GM18870 (cell line): ENCODE results near the gene SACS.
A peak's percentile ranks its signal among the peaks of the same experiment; 100 is the strongest.

Experiments
- ATAC-seq: cut with Tn5 transposase; IDR thresholded peaks from one replicate; pipeline ENCODE4 v1.9.1; 2021; ENCODE audit warnings: moderate library complexity; ENCODE audit not compliant: unreplicated experiment

The SACS gene

GRCh38 chr13:23433171-23434153, at the start of gene SACS:
Gene SACS, minus strand, starts transcription at chr13:23433702. Its CDS starts 22,463 bp downstream, at chr13:23411239.
- no peak for ATAC-seq

GRCh38 chr13:23480324-23480723, 46.8 kb upstream of the SACS start:
- ATAC-seq: no peak

- no peak for ATAC-seq
Measured at GRCh38 chr13:23477101-23477500, 43.6 kb upstream of the SACS start.

- ATAC-seq: no peak
Measured at GRCh38 chr13:23473221-23473620, 39.7 kb upstream of the SACS start.

GRCh38 chr13:23472189-23472588, 38.7 kb upstream of the SACS start:
- ATAC-seq: no peak

- ATAC-seq: no peak
Measured at GRCh38 chr13:23470790-23471614, 37.5 kb upstream of the SACS start.

GRCh38 chr13:23469951-23470421, 36.5 kb upstream of the SACS start:
- no peak for ATAC-seq

GRCh38 chr13:23468811-23469210, 35.3 kb upstream of the SACS start:
- ATAC-seq: no peak

GRCh38 chr13:23467932-23468278, 34.4 kb upstream of the SACS start:
- ATAC-seq: no peak

GRCh38 chr13:23467048-23467931, 33.8 kb upstream of the SACS start:
- ATAC-seq: no peak

GRCh38 chr13:23466144-23467002, 32.9 kb upstream of the SACS start:
- peak; percentile 83 for ATAC-seq

GRCh38 chr13:23463661-23464060, 30.2 kb upstream of the SACS start:
- no peak for ATAC-seq

GRCh38 chr13:23462815-23463559, 29.5 kb upstream of the SACS start:
- ATAC-seq: no peak

GRCh38 chr13:23461544-23461943, 28.0 kb upstream of the SACS start:
- ATAC-seq: no peak

GRCh38 chr13:23460921-23461320, 27.4 kb upstream of the SACS start:
- no peak for ATAC-seq

GRCh38 chr13:23460309-23460708, 26.8 kb upstream of the SACS start:
- ATAC-seq: peak; percentile 68

GRCh38 chr13:23458989-23459388, 25.5 kb upstream of the SACS start:
- no peak for ATAC-seq

- no peak for ATAC-seq
Measured at GRCh38 chr13:23456437-23457210, 23.1 kb upstream of the SACS start.
